HEK293 (cell line): ENCODE measurements around the gene KIF27.
A peak's percentile ranks its signal among the peaks of the same experiment; 100 is the strongest.

Experiments
- GFI1B ChIP-seq: fragments of 450-650 bp; formaldehyde crosslinking; IDR thresholded peaks from 2 replicates; pipeline ENCODE4 v1.5.1; 2016; ENCODE audit warnings: missing biosample characterization, missing genetic modification characterization
- GLIS1 ChIP-seq: fragments of 450-650 bp; formaldehyde crosslinking; IDR thresholded peaks from 2 replicates; pipeline ENCODE4 v1.5.1; 2016; ENCODE audit warnings: missing biosample characterization, missing genetic modification characterization
- KLF1 ChIP-seq: fragments of 450-650 bp; formaldehyde crosslinking; IDR thresholded peaks from 2 replicates; pipeline ENCODE4 v1.5.1; 2016; ENCODE audit warnings: missing biosample characterization, missing genetic modification characterization
- KLF16 ChIP-seq: fragments of 450-650 bp; formaldehyde crosslinking; IDR thresholded peaks from 2 replicates; pipeline ENCODE4 v1.5.1; 2017; ENCODE audit warnings: missing biosample characterization, missing genetic modification characterization
- KLF8 ChIP-seq: fragments of 450-650 bp; formaldehyde crosslinking; IDR thresholded peaks from 2 replicates; pipeline ENCODE4 v1.5.1; 2016; ENCODE audit warnings: missing biosample characterization, missing genetic modification characterization
- MZF1 ChIP-seq: fragments of 450-650 bp; formaldehyde crosslinking; IDR thresholded peaks from 2 replicates; pipeline ENCODE4 v1.5.1; 2017; ENCODE audit warnings: missing biosample characterization, missing genetic modification characterization, borderline replicate concordance
- OVOL3 ChIP-seq: fragments of 450-650 bp; formaldehyde crosslinking; IDR thresholded peaks from 2 replicates; pipeline ENCODE4 v1.5.1; 2016; ENCODE audit warnings: missing biosample characterization, missing genetic modification characterization
- SETDB1 ChIP-seq: IDR thresholded peaks from one replicate; pipeline ENCODE4 v1.6.1; 2017; ENCODE audit warnings: mild to moderate bottlenecking, low read length, moderate library complexity, mixed read lengths; ENCODE audit not compliant: insufficient read length
- SP3 ChIP-seq: fragments of 450-650 bp; formaldehyde crosslinking; IDR thresholded peaks from 2 replicates; pipeline ENCODE4 v1.5.1; 2016; ENCODE audit warnings: missing biosample characterization, missing genetic modification characterization
- ZBTB1 ChIP-seq: fragments of 450-650 bp; formaldehyde crosslinking; IDR thresholded peaks from 2 replicates; pipeline ENCODE4 v1.5.1; 2016; ENCODE audit warnings: missing biosample characterization, missing genetic modification characterization
- ZBTB17 ChIP-seq: fragments of 450-650 bp; formaldehyde crosslinking; IDR thresholded peaks from 2 replicates; pipeline ENCODE4 v1.5.1; 2016; ENCODE audit warnings: missing biosample characterization, missing genetic modification characterization
- ZNF10 ChIP-seq: fragments of 450-650 bp; formaldehyde crosslinking; IDR thresholded peaks from 2 replicates; pipeline ENCODE4 v1.5.1; 2017; ENCODE audit warnings: missing biosample characterization, missing genetic modification characterization
- ZNF121 ChIP-seq: fragments of 450-650 bp; formaldehyde crosslinking; IDR thresholded peaks from 2 replicates; pipeline ENCODE4 v1.5.1; 2016; ENCODE audit warnings: missing biosample characterization, missing genetic modification characterization
- ZNF169 ChIP-seq: fragments of 450-650 bp; formaldehyde crosslinking; IDR thresholded peaks from 2 replicates; pipeline ENCODE4 v1.5.1; 2016; ENCODE audit warnings: missing biosample characterization, missing genetic modification characterization
- ZNF221 ChIP-seq: fragments of 450-650 bp; formaldehyde crosslinking; IDR thresholded peaks from 2 replicates; pipeline ENCODE4 v1.5.1; 2017; ENCODE audit warnings: missing biosample characterization, missing genetic modification characterization, borderline replicate concordance
- ZNF223 ChIP-seq: fragments of 450-650 bp; formaldehyde crosslinking; IDR thresholded peaks from 2 replicates; pipeline ENCODE4 v1.5.1; 2016; ENCODE audit warnings: missing biosample characterization, missing genetic modification characterization
- ZNF416 ChIP-seq: fragments of 450-650 bp; formaldehyde crosslinking; IDR thresholded peaks from 2 replicates; pipeline ENCODE4 v1.5.1; 2016; ENCODE audit warnings: missing biosample characterization, missing genetic modification characterization
- ZNF561 ChIP-seq: fragments of 450-650 bp; IDR thresholded peaks from 2 replicates; pipeline ENCODE4 v1.5.1; 2018; ENCODE audit warnings: missing biosample characterization, missing genetic modification characterization, borderline replicate concordance
- ZNF600 ChIP-seq: fragments of 450-650 bp; formaldehyde crosslinking; IDR thresholded peaks from 2 replicates; pipeline ENCODE4 v1.5.1; 2016; ENCODE audit warnings: missing biosample characterization, missing genetic modification characterization
- ZNF610 ChIP-seq: fragments of 450-650 bp; formaldehyde crosslinking; IDR thresholded peaks from 2 replicates; pipeline ENCODE4 v1.5.1; 2016; ENCODE audit warnings: missing biosample characterization, missing genetic modification characterization, borderline replicate concordance
- ZNF658 ChIP-seq: fragments of 450-650 bp; formaldehyde crosslinking; IDR thresholded peaks from 2 replicates; pipeline ENCODE4; 2016; ENCODE audit warnings: missing biosample characterization, missing genetic modification characterization
- ZNF747 ChIP-seq: fragments of 450-650 bp; formaldehyde crosslinking; IDR thresholded peaks from 2 replicates; pipeline ENCODE4 v1.5.1; 2016; ENCODE audit warnings: missing biosample characterization, missing genetic modification characterization
- ZSCAN16 ChIP-seq: fragments of 450-650 bp; formaldehyde crosslinking; IDR thresholded peaks from 2 replicates; pipeline ENCODE4 v1.5.1; 2016; ENCODE audit warnings: missing biosample characterization, missing genetic modification characterization
- TF ChIP-seq, protein P1 (sequence below): fragments of 450-650 bp; formaldehyde crosslinking; IDR thresholded peaks from 2 replicates; pipeline ENCODE4 v1.5.1; 2016; ENCODE audit warnings: missing biosample characterization, missing genetic modification characterization
- TF ChIP-seq, protein P2 (sequence below): fragments of 450-650 bp; formaldehyde crosslinking; IDR thresholded peaks from 2 replicates; pipeline ENCODE4 v1.5.1; 2017; ENCODE audit warnings: missing biosample characterization, missing genetic modification characterization
- TF ChIP-seq, protein P3 (sequence below): IDR thresholded peaks from 2 replicates; pipeline ENCODE4 v1.6.1; 2011; ENCODE audit warnings: mild to moderate bottlenecking, low read depth, low read length, borderline replicate concordance
- TF ChIP-seq, protein P4 (sequence below): fragments of 450-650 bp; formaldehyde crosslinking; IDR thresholded peaks from 2 replicates; pipeline ENCODE4 v1.5.1; 2016; ENCODE audit warnings: missing biosample characterization, missing genetic modification characterization
- TF ChIP-seq, protein P5 (sequence below): fragments of 450-650 bp; formaldehyde crosslinking; IDR thresholded peaks from 2 replicates; pipeline ENCODE4 v1.5.1; 2017; ENCODE audit warnings: missing biosample characterization, missing genetic modification characterization
- TF ChIP-seq, protein P6 (sequence below): fragments of 450-650 bp; formaldehyde crosslinking; IDR thresholded peaks from 2 replicates; pipeline ENCODE4 v1.5.1; 2017; ENCODE audit warnings: missing biosample characterization, missing genetic modification characterization

KIF27 gene

DNA sequence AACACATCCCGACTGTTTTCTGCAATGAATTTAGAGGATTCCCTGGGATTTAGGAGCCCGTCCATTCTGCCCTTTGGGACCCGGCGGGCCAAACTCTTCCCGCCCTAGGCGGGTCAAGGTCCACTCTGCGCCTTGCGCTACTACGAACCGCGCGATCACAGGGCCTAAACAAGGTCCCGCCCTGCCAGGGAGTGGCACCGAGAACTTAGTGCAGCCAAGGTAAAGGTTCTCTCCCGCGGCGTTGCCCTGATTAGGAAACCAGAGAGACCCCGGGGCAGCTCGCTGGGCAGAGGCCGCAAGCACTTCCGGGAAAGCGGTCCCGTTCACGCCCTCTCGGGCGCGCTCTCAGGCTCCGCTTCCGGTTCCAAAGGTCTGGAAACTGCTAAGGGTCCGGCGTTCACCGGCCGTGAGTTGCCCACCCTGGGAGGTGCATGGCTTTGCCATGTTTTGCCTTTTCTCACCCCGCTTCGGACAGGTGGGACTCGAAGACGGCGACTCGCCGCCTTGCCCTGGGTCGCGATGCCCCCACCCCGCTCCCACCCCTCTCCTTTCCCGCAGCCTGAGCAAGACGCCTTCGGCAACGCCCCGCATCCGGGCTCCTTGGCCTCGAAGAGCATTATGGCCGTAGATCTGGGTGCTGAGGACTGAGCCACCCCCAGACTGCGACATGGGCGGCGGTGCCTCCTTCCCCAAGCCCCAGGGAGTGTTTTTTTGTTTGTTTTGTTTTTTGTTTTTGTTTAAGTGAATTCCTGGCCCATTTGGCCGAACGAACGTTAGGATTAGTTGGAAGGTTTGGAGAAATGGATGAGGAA lies 35.4 kb upstream of the KIF27 start (continued):
- TF ChIP-seq, protein P1, sequence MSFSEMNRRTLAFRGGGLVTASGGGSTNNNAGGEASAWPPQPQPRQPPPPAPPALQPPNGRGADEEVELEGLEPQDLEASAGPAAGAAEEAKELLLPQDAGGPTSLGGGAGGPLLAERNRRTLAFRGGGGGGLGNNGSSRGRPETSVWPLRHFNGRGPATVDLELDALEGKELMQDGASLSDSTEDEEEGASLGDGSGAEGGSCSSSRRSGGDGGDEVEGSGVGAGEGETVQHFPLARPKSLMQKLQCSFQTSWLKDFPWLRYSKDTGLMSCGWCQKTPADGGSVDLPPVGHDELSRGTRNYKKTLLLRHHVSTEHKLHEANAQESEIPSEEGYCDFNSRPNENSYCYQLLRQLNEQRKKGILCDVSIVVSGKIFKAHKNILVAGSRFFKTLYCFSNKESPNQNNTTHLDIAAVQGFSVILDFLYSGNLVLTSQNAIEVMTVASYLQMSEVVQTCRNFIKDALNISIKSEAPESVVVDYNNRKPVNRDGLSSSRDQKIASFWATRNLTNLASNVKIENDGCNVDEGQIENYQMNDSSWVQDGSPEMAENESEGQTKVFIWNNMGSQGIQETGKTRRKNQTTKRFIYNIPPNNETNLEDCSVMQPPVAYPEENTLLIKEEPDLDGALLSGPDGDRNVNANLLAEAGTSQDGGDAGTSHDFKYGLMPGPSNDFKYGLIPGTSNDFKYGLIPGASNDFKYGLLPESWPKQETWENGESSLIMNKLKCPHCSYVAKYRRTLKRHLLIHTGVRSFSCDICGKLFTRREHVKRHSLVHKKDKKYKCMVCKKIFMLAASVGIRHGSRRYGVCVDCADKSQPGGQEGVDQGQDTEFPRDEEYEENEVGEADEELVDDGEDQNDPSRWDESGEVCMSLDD (tag by site-specific recombination) = no peak
- TF ChIP-seq ZNF416 (tag by site-specific recombination) = no peak
- peak; percentile 42 for TF ChIP-seq GLIS1 (tag by site-specific recombination)
- TF ChIP-seq ZNF561 (tag by site-specific recombination) = peak; percentile 72; the same call in 1 of the 2 replicates
- no peak for TF ChIP-seq ZNF221 (tag by site-specific recombination)
- TF ChIP-seq OVOL3 (tag by site-specific recombination) = no peak
- no peak for TF ChIP-seq ZNF610 (tag by site-specific recombination)
- TF ChIP-seq ZNF10 (tag by site-specific recombination) = peak; percentile 79
- TF ChIP-seq ZNF658 = no peak
- no peak for TF ChIP-seq ZSCAN16
- no peak for TF ChIP-seq ZNF747
- TF ChIP-seq KLF8 (tag by site-specific recombination) = peak; percentile 58; the same call in 1 of the 2 replicates
- TF ChIP-seq, protein P2, sequence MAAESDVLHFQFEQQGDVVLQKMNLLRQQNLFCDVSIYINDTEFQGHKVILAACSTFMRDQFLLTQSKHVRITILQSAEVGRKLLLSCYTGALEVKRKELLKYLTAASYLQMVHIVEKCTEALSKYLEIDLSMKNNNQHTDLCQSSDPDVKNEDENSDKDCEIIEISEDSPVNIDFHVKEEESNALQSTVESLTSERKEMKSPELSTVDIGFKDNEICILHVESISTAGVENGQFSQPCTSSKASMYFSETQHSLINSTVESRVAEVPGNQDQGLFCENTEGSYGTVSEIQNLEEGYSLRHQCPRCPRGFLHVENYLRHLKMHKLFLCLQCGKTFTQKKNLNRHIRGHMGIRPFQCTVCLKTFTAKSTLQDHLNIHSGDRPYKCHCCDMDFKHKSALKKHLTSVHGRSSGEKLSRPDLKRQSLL (tag by site-specific recombination) = no peak
- TF ChIP-seq KLF16 (tag by site-specific recombination) = peak; percentile 53; the same call in 1 of the 2 replicates
- TF ChIP-seq SP3 (tag by site-specific recombination) = peak; percentile 57; the same call in 1 of the 2 replicates
- TF ChIP-seq GFI1B (tag by site-specific recombination) = no peak
- no peak for TF ChIP-seq ZNF121 (tag by site-specific recombination)
- TF ChIP-seq, protein P3, sequence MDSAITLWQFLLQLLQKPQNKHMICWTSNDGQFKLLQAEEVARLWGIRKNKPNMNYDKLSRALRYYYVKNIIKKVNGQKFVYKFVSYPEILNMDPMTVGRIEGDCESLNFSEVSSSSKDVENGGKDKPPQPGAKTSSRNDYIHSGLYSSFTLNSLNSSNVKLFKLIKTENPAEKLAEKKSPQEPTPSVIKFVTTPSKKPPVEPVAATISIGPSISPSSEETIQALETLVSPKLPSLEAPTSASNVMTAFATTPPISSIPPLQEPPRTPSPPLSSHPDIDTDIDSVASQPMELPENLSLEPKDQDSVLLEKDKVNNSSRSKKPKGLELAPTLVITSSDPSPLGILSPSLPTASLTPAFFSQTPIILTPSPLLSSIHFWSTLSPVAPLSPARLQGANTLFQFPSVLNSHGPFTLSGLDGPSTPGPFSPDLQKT = no peak
- TF ChIP-seq ZNF223 (tag by site-specific recombination) = no peak
- no peak for TF ChIP-seq ZNF169 (tag by site-specific recombination)
- TF ChIP-seq SETDB1 = no peak
- no peak for TF ChIP-seq MZF1 (tag by site-specific recombination)
- no peak for TF ChIP-seq ZBTB1 (tag by site-specific recombination)
- TF ChIP-seq, protein P4, sequence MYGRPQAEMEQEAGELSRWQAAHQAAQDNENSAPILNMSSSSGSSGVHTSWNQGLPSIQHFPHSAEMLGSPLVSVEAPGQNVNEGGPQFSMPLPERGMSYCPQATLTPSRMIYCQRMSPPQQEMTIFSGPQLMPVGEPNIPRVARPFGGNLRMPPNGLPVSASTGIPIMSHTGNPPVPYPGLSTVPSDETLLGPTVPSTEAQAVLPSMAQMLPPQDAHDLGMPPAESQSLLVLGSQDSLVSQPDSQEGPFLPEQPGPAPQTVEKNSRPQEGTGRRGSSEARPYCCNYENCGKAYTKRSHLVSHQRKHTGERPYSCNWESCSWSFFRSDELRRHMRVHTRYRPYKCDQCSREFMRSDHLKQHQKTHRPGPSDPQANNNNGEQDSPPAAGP (tag by site-specific recombination) = 0 out of 2 replicates have a peak, but pooled peaks have one; percentile 4
- TF ChIP-seq, protein P5, sequence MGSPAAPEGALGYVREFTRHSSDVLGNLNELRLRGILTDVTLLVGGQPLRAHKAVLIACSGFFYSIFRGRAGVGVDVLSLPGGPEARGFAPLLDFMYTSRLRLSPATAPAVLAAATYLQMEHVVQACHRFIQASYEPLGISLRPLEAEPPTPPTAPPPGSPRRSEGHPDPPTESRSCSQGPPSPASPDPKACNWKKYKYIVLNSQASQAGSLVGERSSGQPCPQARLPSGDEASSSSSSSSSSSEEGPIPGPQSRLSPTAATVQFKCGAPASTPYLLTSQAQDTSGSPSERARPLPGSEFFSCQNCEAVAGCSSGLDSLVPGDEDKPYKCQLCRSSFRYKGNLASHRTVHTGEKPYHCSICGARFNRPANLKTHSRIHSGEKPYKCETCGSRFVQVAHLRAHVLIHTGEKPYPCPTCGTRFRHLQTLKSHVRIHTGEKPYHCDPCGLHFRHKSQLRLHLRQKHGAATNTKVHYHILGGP (tag by site-specific recombination) = no peak
- TF ChIP-seq KLF1 (tag by site-specific recombination) = peak; percentile 29; the same call in 1 of the 2 replicates
- no peak for TF ChIP-seq ZNF600 (tag by site-specific recombination)
- TF ChIP-seq ZBTB17 (tag by site-specific recombination) = peak; percentile 9
- TF ChIP-seq, protein P6, sequence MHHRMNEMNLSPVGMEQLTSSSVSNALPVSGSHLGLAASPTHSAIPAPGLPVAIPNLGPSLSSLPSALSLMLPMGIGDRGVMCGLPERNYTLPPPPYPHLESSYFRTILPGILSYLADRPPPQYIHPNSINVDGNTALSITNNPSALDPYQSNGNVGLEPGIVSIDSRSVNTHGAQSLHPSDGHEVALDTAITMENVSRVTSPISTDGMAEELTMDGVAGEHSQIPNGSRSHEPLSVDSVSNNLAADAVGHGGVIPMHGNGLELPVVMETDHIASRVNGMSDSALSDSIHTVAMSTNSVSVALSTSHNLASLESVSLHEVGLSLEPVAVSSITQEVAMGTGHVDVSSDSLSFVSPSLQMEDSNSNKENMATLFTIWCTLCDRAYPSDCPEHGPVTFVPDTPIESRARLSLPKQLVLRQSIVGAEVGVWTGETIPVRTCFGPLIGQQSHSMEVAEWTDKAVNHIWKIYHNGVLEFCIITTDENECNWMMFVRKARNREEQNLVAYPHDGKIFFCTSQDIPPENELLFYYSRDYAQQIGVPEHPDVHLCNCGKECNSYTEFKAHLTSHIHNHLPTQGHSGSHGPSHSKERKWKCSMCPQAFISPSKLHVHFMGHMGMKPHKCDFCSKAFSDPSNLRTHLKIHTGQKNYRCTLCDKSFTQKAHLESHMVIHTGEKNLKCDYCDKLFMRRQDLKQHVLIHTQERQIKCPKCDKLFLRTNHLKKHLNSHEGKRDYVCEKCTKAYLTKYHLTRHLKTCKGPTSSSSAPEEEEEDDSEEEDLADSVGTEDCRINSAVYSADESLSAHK (tag by site-specific recombination) = peak; percentile 77; the same call in 1 of the 2 replicates
